Brain pericyte (primary cell): ENCODE results near the gene LURAP1L.

Experiments
- DNase-seq: peaks from one replicate; pipeline ENCODE4 v3.0.0-alpha.2; 2012; ENCODE audit warnings: low read depth, low spot score

LURAP1L gene

DNA sequence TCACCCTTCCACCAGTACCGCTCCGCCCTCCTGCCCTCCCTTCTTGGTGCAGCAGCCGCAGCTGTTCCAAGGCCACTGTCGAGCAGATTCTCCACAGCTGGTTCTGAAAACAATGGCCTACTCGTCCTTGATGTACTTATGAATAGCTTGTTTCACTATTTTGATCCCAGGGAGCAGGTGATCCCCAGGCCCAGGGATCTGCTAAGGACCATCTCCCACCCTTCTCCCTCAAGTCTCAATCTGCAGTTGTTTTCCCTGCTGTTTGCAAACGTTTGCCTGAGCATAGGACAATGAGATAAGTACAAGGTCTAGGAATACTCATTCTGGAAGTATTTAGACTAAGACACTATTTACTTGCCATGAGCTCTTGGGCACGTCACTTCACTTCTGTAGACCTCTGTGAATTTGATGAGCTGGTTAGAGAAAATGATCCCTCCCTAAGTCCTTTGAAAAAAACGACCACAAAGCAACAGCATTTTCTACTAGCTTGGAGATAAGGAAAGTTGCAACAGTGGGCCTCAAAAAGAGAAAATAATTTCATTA is 1.8 kb downstream of the LURAP1L start:
- DNase-seq = no peak

DNA sequence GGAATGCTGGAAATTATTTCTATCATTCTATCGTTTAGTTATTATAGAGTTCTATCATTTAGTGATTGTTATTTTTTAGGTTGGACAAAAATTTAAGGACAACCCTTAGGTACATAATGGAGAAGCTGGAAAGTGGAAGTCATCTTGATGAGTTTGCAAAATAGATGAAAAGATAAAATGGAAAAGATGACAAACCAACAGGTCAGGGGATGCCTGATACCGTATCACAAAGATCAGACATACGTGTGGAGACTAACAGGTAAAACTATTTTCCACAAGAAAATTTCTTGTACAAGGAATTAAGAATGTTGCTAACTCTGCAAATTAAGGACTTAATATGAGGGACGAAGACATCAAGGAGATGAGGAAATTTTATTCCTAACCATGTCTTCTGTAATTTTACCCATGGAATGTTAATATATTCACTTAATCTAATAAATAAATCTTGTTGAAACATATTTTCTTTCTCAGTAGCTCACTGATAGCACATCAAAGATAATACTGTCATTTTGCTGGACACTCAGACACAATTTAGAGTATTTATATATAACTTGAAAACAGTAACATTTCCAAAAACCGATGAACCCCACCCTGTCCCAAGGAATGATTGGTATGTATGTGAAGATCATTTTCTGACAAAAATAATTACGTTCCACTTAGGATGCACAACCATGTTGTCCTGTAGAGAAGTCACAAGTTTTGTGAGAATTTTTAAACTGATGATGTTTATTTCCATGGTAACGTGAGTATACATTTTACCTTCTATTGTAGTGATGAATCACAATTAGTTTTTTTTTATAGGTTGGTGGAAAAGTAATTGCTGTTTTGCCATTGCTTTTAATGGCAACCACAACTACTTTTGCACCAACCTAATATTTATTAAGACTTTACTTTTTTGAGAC is 2.6 kb downstream of the LURAP1L start:
- DNase-seq = no peak

- DNase-seq = no peak
Measured at GRCh38 chr9:12778389-12778788, 3.6 kb downstream of the LURAP1L start.

- DNase-seq = no peak
Measured at GRCh38 chr9:12781226-12781733, 6.5 kb downstream of the LURAP1L start.

DNA sequence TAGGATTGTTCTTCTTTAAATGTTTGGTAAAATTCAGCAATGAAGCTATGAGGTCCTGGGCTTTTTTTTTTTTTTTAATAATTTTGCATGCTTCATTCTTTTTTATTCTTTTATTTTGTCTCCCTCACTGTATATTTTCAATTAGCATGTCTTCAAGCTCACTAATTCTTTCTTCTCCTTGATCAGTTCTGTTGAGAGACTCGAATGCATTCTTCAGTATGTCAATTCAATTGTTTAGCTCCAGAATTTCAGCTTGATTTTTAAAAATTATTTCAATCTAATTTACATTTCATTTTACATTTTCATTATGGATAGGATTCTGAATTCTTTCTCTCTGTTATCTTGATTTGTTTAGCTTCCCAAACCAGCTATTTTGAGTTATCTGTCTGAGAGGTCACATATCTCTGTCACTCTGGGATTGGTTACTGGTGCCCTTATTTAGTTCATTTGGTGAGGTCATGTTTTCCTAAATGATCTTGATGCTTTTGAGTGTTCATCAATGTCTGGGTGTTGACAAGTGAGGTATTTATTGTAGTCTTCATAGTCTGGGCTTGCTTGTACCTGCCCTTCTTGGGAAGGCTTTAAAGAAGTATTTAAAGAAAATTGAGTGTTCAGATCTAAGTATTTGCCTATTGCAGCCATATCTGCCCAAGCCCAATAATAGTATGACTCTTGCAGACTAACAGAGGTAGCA is 9.1 kb downstream of the LURAP1L start:
- DNase-seq = no peak

DNA sequence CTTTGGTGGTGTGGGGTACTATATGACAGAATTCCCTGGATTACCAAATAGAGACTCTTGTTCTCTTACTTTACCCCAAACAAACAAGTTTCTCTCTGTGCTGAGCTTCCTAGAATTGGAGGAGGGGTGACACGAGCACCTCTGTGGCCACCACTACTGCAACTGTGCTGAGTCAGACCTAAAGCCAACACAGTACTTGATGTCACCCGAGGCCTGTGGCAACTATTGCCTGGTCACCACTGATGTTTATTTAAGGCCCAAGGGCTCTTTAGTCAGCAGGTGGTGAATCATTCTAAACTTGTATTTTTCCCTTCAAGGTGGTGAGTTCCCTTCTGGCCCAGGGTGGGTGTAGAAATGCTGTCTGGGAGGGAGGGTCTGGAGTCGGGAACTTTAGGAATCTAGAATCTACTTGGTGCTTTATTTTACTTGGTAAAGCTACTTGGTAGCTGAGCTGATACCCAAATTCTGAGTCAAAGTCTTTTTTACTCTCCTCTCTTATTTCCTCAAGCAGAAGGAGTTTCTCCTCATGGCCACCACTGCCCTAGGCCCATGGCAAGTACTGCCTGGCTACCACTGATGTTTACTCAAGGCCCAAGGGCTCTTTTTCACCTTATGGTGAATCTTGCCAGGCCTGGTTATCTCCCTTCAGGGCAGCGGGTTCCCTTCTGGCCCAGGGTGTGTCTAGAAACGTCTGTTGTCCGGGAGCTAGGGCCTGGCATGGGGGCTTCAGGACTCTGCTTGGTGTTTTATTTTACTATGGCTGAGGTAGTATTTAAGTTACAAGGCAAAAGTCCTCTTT is 9.8 kb downstream of the LURAP1L start:
- no peak for DNase-seq

DNA sequence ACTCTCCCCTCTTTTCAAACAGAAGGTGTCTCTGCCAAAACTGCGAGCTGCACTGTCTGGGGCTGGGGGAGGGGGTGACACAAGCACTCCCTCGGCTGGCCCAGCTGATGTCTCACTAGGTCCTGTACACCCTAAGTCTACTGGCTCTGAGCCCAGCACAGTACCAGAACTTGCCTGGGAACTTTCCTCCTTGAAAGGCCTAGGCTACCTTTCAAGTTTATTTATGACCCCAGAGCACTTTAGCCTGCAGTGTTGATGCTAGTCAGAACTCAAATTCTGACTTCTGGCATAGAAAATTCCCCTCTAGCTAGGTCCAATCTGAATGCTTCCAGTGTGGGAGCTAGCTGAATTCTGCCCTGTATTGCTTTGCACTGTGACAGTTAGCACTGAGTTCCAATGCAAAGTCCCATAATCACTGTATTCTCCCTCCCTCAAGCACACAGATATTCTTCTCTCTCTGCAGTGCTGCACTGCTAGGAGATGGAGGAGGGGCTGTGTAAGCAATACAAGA is 10.5 kb downstream of the LURAP1L start:
- DNase-seq = no peak

DNA sequence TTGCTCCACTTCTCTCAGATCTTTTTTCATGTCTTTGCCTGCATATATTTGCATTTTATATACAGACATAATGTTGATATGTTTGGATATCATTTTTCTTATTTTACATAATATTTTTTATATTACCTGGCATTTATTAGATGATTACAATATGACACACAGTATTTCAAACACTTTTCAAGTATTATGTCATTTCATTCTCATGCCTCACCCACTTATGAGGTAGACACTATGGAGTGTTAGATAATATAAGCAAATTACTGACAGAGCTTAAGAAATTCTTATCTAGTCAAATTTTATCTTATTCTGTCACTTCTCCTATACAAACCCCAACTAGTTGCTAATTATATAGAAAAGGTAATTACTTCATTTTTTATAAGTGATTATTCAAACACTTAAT is 11.1 kb downstream of the LURAP1L start:
- no peak for DNase-seq

DNA sequence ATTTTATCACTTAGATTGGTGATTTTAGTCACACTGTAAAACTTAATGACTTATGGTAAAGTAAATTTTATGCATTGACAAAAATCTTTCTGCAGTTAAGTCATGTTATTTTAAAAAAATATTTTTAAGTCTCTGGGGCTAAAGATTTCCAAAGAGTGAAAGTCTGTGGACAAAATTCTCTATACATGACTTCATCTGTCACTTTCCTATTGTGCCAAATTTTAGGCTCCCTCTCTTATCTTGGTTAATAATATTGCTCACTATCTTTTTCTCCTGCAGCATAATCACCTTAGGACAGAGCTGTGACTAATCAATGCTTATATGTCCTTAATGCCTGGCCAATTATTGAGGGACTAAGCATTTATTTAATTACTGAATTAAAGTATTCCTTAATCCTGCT is 15.2 kb downstream of the LURAP1L start:
- no peak for DNase-seq

GRCh38 chr9:12790883-12791282 is 16.1 kb downstream of the LURAP1L start:
- DNase-seq = no peak

GRCh38 chr9:12794101-12794799 is 19.4 kb downstream of the LURAP1L start:
- DNase-seq = no peak

DNA sequence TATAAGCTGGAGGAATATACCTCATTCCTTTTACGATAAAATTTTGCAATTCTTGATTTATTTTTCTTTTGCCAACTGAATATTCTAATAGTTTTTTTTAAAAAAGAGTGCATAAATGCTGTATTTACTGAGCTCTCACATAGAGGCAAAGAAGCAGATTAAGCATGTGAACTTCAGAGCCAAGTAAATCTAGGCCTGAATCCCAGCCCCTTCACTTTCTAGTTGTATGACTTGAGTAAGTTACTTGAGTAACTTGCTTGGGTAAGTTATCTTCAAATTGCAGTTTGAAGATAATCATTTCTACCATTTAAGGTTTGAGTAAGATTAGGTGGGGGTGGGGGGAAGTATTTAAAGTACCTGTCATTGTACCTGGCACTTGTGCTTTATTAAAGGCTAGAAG is 21.8 kb downstream of the LURAP1L start:
- DNase-seq = no peak

DNA sequence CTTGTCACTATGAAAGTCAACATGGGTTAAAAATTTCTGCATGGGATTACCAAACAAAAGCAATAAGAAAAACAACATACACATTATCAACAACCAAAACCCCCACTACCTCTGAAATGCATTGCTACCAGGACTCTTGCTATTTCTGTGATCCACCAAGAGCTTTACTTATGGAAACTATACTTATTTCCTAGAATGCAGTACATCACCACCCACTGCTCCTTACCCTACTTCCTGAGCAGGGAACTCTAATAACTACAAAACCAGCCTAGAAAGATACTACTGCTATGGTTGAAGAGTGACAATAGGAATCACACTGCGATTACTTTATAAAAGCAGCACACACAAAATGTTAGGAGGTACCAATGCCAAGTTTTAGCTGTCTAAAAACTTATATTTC is 22.2 kb downstream of the LURAP1L start:
- DNase-seq = no peak

GRCh38 chr9:12798066-12798770 is 23.4 kb downstream of the LURAP1L start:
- no peak for DNase-seq

- no peak for DNase-seq
Measured at GRCh38 chr9:12801187-12801586, 26.4 kb downstream of the LURAP1L start.

GRCh38 chr9:12801663-12802062 is 26.8 kb downstream of the LURAP1L start:
- DNase-seq = no peak

DNA sequence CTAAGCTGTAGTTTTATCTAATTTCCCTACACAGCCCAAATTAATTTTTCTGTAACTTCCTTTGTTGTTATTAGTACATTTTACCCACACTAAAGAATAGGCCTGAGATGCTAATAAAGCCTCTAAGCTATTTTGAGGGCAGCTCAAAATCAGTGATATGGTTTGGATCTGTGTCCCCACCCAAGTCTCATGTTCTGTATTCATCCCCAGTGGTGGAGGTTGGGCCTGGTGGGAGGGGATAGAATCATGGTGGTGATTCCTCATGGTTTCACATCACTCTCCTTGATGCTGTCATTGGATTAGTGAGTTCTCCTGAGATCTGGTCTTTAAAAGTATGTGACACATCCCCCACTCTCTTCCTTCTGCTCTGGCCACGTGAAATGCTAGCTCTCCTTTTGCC is 27.3 kb downstream of the LURAP1L start:
- DNase-seq = no peak

- no peak for DNase-seq
Measured at GRCh38 chr9:12808569-12808968, 33.7 kb downstream of the LURAP1L start.

DNA sequence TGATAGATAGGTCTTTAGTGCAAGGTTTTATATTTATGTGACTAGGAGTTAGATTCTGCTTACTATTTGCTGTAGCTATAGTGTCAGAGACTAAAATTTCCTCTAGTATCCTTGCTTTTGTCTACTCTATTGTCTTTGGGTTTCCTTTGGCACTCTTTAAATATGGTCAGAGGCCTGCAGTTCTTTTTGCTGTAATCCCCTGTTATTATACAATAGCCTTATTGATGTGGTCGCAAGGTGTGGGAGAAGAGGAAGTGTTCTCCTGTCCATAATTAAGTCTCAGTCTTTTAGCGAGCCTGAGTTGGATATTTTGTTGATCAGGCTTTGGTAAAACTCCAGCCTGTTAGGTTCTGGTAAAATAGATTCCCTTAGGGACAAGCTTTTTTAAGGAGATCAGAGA is 34.9 kb downstream of the LURAP1L start:
- no peak for DNase-seq

- DNase-seq = no peak
Measured at GRCh38 chr9:12811935-12812334, 37.1 kb downstream of the LURAP1L start.
